NCI-H146 treated with DMSO at 0.1 percent for 48 hours (cell line): ENCODE results near the gene GPR22.

ENCODE experiments used
- DNase-seq: peaks from one replicate; lab custom pipeline; 2025; ENCODE audit not compliant: unreplicated experiment; lab: John Stamatoyannopoulos, UW

The GPR22 gene

GRCh38 chr7:107474104-107474521 lies 4.3 kb downstream of the GPR22 start:
- DNase-seq: no peak

- no peak for DNase-seq
Measured at GRCh38 chr7:107479303-107479702, 9.4 kb downstream of the GPR22 start.

GRCh38 chr7:107480932-107481331 lies 11.1 kb downstream of the GPR22 start:
- DNase-seq: no peak

DNA sequence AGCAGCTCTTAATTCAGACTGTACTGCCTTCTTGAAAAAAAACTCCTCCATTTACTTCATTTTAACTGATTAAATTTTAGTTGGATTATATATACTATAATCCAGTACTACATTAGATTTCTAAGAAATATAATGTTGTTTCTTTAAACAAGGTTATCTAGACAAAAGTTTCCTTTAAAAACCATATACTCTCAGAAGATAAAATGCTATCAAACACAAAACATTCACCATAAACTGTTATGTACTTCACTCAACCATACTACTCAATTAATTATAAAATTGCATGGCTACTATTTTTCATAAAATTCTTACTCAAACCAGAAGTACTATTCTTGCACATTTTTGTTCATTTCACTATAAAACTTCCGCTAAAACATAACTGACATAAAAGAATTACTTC lies 12.7 kb downstream of the GPR22 start:
- no peak for DNase-seq

- DNase-seq: no peak
Measured at GRCh38 chr7:107486041-107486440, 16.2 kb downstream of the GPR22 start.

DNA sequence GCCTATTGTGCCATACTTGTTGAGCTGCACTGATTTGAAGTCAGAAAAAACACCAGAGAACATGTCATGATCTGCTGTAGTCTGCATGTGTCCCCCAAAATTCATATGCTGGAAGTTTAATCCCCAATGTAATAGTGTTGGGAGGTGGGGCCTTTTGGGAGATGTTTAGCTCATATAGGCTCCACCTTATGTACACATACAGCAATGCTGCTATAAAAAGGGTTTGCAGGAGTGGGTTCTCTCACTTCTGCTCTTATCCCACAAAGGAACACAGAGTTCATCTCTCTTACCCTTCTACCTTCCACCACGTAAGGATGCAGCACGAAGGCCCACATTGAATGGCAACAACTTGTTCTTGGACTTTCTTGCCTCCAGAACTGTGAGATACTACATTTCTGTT lies 23.0 kb downstream of the GPR22 start:
- no peak for DNase-seq

GRCh38 chr7:107494315-107494751 lies 24.5 kb downstream of the GPR22 start:
- DNase-seq: peak; percentile 57

- DNase-seq: no peak
Measured at GRCh38 chr7:107494884-107495283, 25.0 kb downstream of the GPR22 start.

DNA sequence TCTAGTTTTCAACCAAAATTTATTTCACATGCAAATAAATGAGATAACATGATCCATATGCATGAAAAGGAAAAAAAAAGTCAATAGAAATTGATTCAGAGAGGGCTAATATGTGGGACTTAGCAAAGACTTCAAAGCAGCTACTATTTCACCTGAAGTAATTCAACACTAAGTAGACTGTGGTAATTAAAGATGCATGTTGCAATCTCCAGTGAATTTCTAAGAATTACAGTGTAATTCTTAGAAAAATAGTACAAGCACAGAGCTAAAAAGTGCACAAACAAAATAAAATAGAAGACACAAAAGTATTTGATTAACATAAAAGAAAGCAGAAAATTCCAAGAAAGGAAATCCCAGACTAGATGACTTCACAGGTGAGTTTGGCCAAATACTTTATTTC lies 25.7 kb downstream of the GPR22 start:
- DNase-seq: no peak

- DNase-seq: no peak
Measured at GRCh38 chr7:107499731-107500130, 29.9 kb downstream of the GPR22 start.

DNA sequence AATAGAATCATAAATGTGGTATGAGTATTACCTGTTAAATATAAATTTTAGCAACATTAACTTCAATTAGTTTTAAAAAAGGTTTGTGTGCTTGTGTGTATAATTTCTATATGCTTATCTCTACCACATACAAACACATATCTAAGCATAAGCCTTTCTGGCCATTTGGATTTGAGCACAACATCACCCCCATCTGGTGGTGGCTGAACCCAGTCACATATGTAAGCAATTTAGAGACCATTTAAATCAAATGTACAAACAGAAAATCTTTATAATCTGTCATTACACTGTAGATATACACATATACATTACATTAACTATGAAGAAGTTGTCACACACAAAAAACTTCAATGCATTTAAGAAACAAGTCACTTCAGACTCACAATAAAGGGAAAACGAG lies 31.7 kb downstream of the GPR22 start:
- DNase-seq: peak; percentile 5

DNA sequence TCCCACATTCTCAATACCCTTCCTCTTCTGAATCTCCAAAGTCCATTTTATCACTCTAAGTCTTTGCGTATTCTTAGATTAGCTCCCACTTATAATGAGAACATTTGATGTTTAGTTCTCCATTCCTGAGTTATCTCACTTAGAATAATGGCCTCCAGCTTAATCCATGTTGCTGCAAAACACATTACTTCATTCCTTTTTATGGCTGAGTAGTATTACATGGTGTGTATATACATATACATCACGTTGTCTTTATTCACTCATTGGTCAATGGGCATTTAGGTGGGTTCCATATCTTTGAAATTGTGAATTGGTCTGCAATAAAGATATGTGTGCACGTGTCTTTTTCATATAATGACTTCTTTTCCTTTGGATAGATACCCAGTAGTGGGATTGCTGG lies 32.3 kb downstream of the GPR22 start:
- no peak for DNase-seq

GRCh38 chr7:107502797-107503196 lies 32.9 kb downstream of the GPR22 start:
- DNase-seq: no peak

DNA sequence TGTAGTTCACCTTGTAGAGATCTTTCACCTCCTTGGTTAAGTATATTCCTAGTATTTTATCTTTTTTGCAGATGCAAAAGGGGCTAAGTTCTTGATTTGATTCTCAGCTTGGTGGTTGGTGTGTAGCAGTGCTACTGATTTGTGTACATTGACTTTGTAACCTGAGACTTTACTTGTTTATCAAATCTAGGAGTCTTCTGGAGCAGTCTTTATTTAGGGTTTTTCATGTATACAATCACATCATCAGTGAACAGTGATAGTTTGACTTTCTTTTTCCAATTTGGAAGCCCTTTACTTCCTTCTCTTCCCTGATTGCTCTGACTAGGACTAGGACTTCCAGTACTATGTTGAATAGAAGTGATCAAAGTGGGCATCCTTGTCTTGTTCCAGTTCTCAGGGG lies 33.8 kb downstream of the GPR22 start:
- DNase-seq: no peak

DNA sequence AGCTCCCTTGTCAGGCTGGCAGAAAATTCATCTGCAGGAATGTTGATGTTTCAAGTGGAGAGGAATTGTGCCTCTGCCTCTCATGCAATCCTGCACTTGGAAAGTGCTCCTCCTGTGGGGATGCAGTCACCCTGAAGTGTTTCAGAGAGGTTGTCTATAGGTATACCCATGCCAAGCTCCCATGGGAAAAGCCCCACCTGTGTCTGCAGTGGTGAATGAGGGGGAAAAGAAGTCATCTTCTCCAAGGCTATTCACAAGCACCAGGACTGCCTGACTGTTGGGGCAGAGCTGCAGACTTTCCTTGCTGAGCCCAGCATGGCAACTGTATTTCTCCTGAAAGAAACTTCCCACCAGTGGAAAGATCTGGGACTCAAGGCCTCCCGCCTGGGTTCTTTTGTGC lies 35.5 kb downstream of the GPR22 start:
- DNase-seq: no peak

GRCh38 chr7:107505997-107506673 lies 36.3 kb downstream of the GPR22 start:
- DNase-seq: peak; percentile 81

- peak; percentile 19 for DNase-seq
Measured at GRCh38 chr7:107506674-107507339, 37.0 kb downstream of the GPR22 start.
